K562 (cell line): ENCODE results near the gene CRAT. TPM values are rescaled to one million over a fixed set of nuclear protein-coding genes. Genes with fewer than 3 reads are reported as not detected.

Experiments used
- BRD9 ChIP-seq: fragments of 450-650 bp; IDR thresholded peaks from 2 replicates; pipeline ENCODE4 v1.6.1; 2018; ENCODE audit warnings: low read depth; ENCODE audit not compliant: partially characterized antibody
- CCAR2 ChIP-seq: fragments of 200-400 bp; formaldehyde crosslinking; IDR thresholded peaks from 2 replicates; pipeline ENCODE4 v1.6.1; 2017; ENCODE audit warnings: mild to moderate bottlenecking, low read depth, low read length
- EP400 ChIP-seq: fragments of 450-650 bp; IDR thresholded peaks from 2 replicates; pipeline ENCODE4 v1.6.1; 2017; ENCODE audit warnings: antibody characterized with exemption, mild to moderate bottlenecking, moderate library complexity
- FIP1L1 ChIP-seq: fragments of 200-400 bp; formaldehyde crosslinking; IDR thresholded peaks from 2 replicates; pipeline ENCODE4 v1.6.1; 2018; ENCODE audit warnings: mild to moderate bottlenecking, low read depth, low read length; ENCODE audit not compliant: poor library complexity, severe bottlenecking
- GATA2 ChIP-seq: sonication (generic); formaldehyde crosslinking; IDR thresholded peaks from 2 replicates; pipeline ENCODE4 v1.4.0; 2020; ENCODE audit warnings: mild to moderate bottlenecking, missing genetic modification reagents
- KLF13 ChIP-seq: fragments of 450-650 bp; IDR thresholded peaks from 2 replicates; pipeline ENCODE4 v1.6.1; 2016; ENCODE audit warnings: missing genetic modification characterization, low read depth, mild to moderate bottlenecking, missing compliant biosample characterization, moderate library complexity, borderline replicate concordance
- NEUROD1 ChIP-seq: fragments of 150-350 bp; IDR thresholded peaks from 2 replicates; pipeline ENCODE4 v1.6.1; 2014; ENCODE audit warnings: borderline replicate concordance, low read length, low read depth; ENCODE audit not compliant: partially characterized antibody
- NFATC3 ChIP-seq: fragments of 450-650 bp; IDR thresholded peaks from 2 replicates; pipeline ENCODE4 v1.6.1; 2017; ENCODE audit warnings: mild to moderate bottlenecking
- NFRKB ChIP-seq: fragments of 450-650 bp; IDR thresholded peaks from 2 replicates; pipeline ENCODE4 v1.6.1; 2016; ENCODE audit warnings: low read depth
- NONO ChIP-seq, 2 experiments: fragments of 200-400 bp in 1 of 2; fragments of 450-650 bp in 1 of 2; formaldehyde crosslinking in 1 of 2; IDR thresholded peaks; 2 replicates each; pipeline ENCODE4 v1.6.1; 2017; ENCODE audit warnings: low read depth in 2 of 2, mild to moderate bottlenecking in 2 of 2, moderate library complexity in 2 of 2, low read length in 1 of 2
- PHF20 ChIP-seq: fragments of 450-650 bp; IDR thresholded peaks from 2 replicates; pipeline ENCODE4 v1.6.1; 2018; ENCODE audit not compliant: partially characterized antibody
- PTTG1 ChIP-seq: fragments of 450-650 bp; IDR thresholded peaks from 2 replicates; pipeline ENCODE4 v1.6.1; 2016; ENCODE audit warnings: low read depth, mild to moderate bottlenecking, missing genetic modification characterization, missing compliant biosample characterization
- RBM15 ChIP-seq: fragments of 200-400 bp; formaldehyde crosslinking; IDR thresholded peaks from 2 replicates; pipeline ENCODE4 v1.6.1; 2018; ENCODE audit warnings: mild to moderate bottlenecking, low read length, moderate library complexity; ENCODE audit not compliant: insufficient read depth
- SFPQ ChIP-seq: fragments of 200-400 bp; formaldehyde crosslinking; IDR thresholded peaks from 2 replicates; pipeline ENCODE4 v1.6.1; 2017; ENCODE audit warnings: mild to moderate bottlenecking, low read depth, low read length, moderate library complexity
- SMARCA4 ChIP-seq: fragments of 450-650 bp; IDR thresholded peaks from 2 replicates; pipeline ENCODE4 v1.6.1; 2016
- SMARCA5 ChIP-seq: fragments of 450-650 bp; IDR thresholded peaks from 2 replicates; pipeline ENCODE4 v1.6.1; 2016
- SREBF2 ChIP-seq: sonication (generic); formaldehyde crosslinking; IDR thresholded peaks from 2 replicates; pipeline ENCODE4 v1.4.0; 2020; ENCODE audit warnings: mild to moderate bottlenecking, missing genetic modification reagents
- TCF7L2 ChIP-seq: fragments of 150-350 bp; IDR thresholded peaks from 2 replicates; pipeline ENCODE4 v1.6.1; 2016; ENCODE audit warnings: low read depth, mild to moderate bottlenecking, low read length, moderate library complexity
- THRB ChIP-seq: fragments of 450-650 bp; formaldehyde crosslinking; conservative IDR thresholded peaks from 2 replicates; pipeline ENCODE4 v1.4.0; 2022; ENCODE audit warnings: mild to moderate bottlenecking, missing genetic modification characterization
- XRCC5 ChIP-seq: fragments of 200-400 bp; formaldehyde crosslinking; IDR thresholded peaks from 2 replicates; pipeline ENCODE4 v1.6.1; 2017; ENCODE audit warnings: low read depth, mild to moderate bottlenecking, low read length
- ZC3H8 ChIP-seq: fragments of 450-650 bp; IDR thresholded peaks from 2 replicates; pipeline ENCODE4 v1.6.1; 2017
- ZFP30 ChIP-seq: fragments of 250-450 bp; sonication (Bioruptor Pico); IDR thresholded peaks from 2 replicates; pipeline ENCODE4 v1.8.0; 2022; ENCODE audit warnings: moderate library complexity, mild to moderate bottlenecking, inconsistent platforms, borderline replicate concordance
- ZNF311 ChIP-seq: fragments of 250-450 bp; sonication (Bioruptor Pico); IDR thresholded peaks from 2 replicates; pipeline ENCODE4 v1.4.0; 2020; ENCODE audit warnings: mild to moderate bottlenecking, moderate library complexity
- ZNF384 ChIP-seq: IDR thresholded peaks from 2 replicates; pipeline ENCODE4 v1.6.1; 2012; ENCODE audit warnings: low read depth, low read length, improper control_type of control experiment
- polyA plus RNA-seq, 8 experiments: library from polyadenylated mRNA; depleted of rRNA in 4 of 8; stranded (reverse) in 5 of 8; unstranded in 3 of 8; fragments of >200 nt; fragmentation: Nextera tagmentation in 2 of 8; fragmentation: Illumina TruSeq in 1 of 8; extraction: Ambion mirVana in 2 of 8; extraction: Trizol in 1 of 8; gene quantifications; 2 replicates each; pipeline versions ENCODE4 v1.2.1 to v1.2.3, GENCODE V29; 2011 to 2014; ENCODE audit warnings: inconsistent platforms in 1 of 8, missing spikeins in 1 of 8
- total RNA-seq, 7 experiments: library from RNA; depleted of rRNA in 6 of 7; stranded (reverse); fragments of >200 nt in 6 of 7; fragmentation: Illumina TruSeq in 2 of 7; extraction: Trizol in 2 of 7; gene quantifications; 2 replicates each; pipeline versions ENCODE4 v1.2.1 to v1.2.3, GENCODE V29; 2011 to 2021; ENCODE audit warnings: low replicate concordance in 1 of 7
- TF ChIP-seq, protein P1 (sequence below), 2 experiments: IDR thresholded peaks; 2 replicates each; pipeline ENCODE4 v1.6.1; 2011; ENCODE audit warnings: borderline replicate concordance in 1 of 2, control low read depth in 1 of 2, low read depth in 1 of 2, low read length in 1 of 2, mild to moderate bottlenecking in 1 of 2, mixed read lengths in 1 of 2, moderate library complexity in 1 of 2; ENCODE audit not compliant: insufficient read depth in 1 of 2, insufficient read length in 1 of 2, poor library complexity in 1 of 2, severe bottlenecking in 1 of 2; ENCODE audit errors: extremely low read depth in 1 of 2
- TF ChIP-seq, protein P2 (sequence below): fragments of 250-450 bp; sonication (Bioruptor Pico); IDR thresholded peaks from 2 replicates; pipeline ENCODE4 v1.8.0; 2021; ENCODE audit warnings: moderate library complexity, mild to moderate bottlenecking, inconsistent platforms

CRAT gene
- total and polyA plus RNA-seq, 9 of the 15 experiments (the other 6 are each of a cell fraction or from before 2014, with no cell fraction given), result 0.20 to 13.8 (median 5.4) TPM

GRCh38 chr9:129139993-129140396 is 29.4 kb upstream of the CRAT start (continued):
- TF ChIP-seq, protein P1, sequence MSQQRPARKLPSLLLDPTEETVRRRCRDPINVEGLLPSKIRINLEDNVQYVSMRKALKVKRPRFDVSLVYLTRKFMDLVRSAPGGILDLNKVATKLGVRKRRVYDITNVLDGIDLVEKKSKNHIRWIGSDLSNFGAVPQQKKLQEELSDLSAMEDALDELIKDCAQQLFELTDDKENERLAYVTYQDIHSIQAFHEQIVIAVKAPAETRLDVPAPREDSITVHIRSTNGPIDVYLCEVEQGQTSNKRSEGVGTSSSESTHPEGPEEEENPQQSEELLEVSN (IDR thresholded peaks at IDR 0.05; ENCODE audit: borderline replicate concordance in 1 of 2, extremely low read depth in 1 of 2, insufficient read depth in 1 of 2, insufficient read length in 1 of 2, low read depth in 1 of 2, low read length in 1 of 2, poor library complexity in 1 of 2, severe bottlenecking in 1 of 2), result peak in 1 of 2 experiments; percentile 7
- TF ChIP-seq ZNF384 (no peak), XRCC5 (peak; percentile 18; the same call in 1 of the 2 replicates), NONO (IDR thresholded peaks at IDR 0.05; ENCODE audit: low read depth in 2 of 2, low read length in 1 of 2) (no peak; a peak in 1 of 4 replicates), SREBF2 (CRISPR knock-in tag) (no peak), CCAR2 (no peak), NFRKB (peak; percentile 96), TCF7L2 (no peak), FIP1L1 (no peak), SFPQ (no peak), BRD9 (peak; percentile 81), EP400 (no peak; the same call in 1 of the 2 replicates), THRB (CRISPR knock-in tag) (no peak), NFATC3 (no peak), SMARCA4 (peak; percentile 68), PTTG1 (no peak), ZFP30 (CRISPR knock-in tag) (no peak), RBM15 (no peak), NEUROD1 (no peak), PHF20 (no peak), ZNF311 (CRISPR knock-in tag) (no peak; the same call in 1 of the 2 replicates), KLF13 (tag) (no peak), ZC3H8 (no peak), SMARCA5 (no peak), GATA2 (CRISPR knock-in tag) (no peak)
- TF ChIP-seq, protein P2, sequence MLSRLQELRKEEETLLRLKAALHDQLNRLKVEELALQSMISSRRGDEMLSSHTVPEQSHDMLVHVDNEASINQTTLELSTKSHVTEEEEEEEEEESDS (CRISPR knock-in tag), result no peak
